CD1c-positive myeloid dendritic cell (primary cell): ENCODE measurements around the gene MLPH.

Experiments
- DNase-seq: peaks from one replicate; pipeline ENCODE4 v3.0.0-alpha.2; 2016; ENCODE audit errors: extremely low spot score

Gene MLPH

GRCh38 chr2:237542001-237542704 is 55.1 kb downstream of the MLPH start:
- DNase-seq = no peak

- DNase-seq = no peak
These were observed 59.2 kb downstream of the MLPH start for GRCh38 chr2:237546040-237546875.

- no peak for DNase-seq
These were observed 59.9 kb downstream of the MLPH start for GRCh38 chr2:237546876-237547395.

- DNase-seq = no peak
These were observed 60.9 kb downstream of the MLPH start for GRCh38 chr2:237547841-237548416.

- no peak for DNase-seq
These were observed 62.2 kb downstream of the MLPH start for GRCh38 chr2:237549216-237549615.

GRCh38 chr2:237549643-237550415 is 62.8 kb downstream of the MLPH start:
- no peak for DNase-seq

GRCh38 chr2:237551071-237551574 is 64.1 kb downstream of the MLPH start:
- DNase-seq = no peak

- DNase-seq = peak; percentile 16
These were observed 65.9 kb downstream of the MLPH start for GRCh38 chr2:237552908-237553307.

GRCh38 chr2:237553948-237554347 is 66.9 kb downstream of the MLPH start:
- DNase-seq = no peak

- DNase-seq = no peak
These were observed 68.5 kb downstream of the MLPH start for GRCh38 chr2:237555560-237555959.

- DNase-seq = no peak
These were observed 70.0 kb downstream of the MLPH start for GRCh38 chr2:237556773-237557632.

GRCh38 chr2:237557633-237558015 is 70.6 kb downstream of the MLPH start:
- no peak for DNase-seq

GRCh38 chr2:237558961-237559641 is 72.0 kb downstream of the MLPH start:
- no peak for DNase-seq

GRCh38 chr2:237561221-237561620 is 74.2 kb downstream of the MLPH start:
- DNase-seq = no peak

- DNase-seq = no peak
These were observed 76.8 kb downstream of the MLPH start for GRCh38 chr2:237563816-237564215.

GRCh38 chr2:237564526-237565131 is 77.6 kb downstream of the MLPH start:
- no peak for DNase-seq

GRCh38 chr2:237565974-237566373 is 78.9 kb downstream of the MLPH start:
- DNase-seq = no peak

GRCh38 chr2:237566401-237567235 is 79.6 kb downstream of the MLPH start, which contains the start of gene PRLH:
PRLH (plus strand) TSS chr2:237566574; CDS start chr2:237566574, 0 bp downstream.
- no peak for DNase-seq
